Measurements from ENCODE around the gene CDCP1.

- TF ChIP-seq CTCF (IDR thresholded peaks at IDR 0.05; ENCODE audit: low read length), result no peak
- TF ChIP-seq EZH2 (IDR thresholded peaks at IDR 0.05; ENCODE audit: borderline replicate concordance, low read length), result no peak
These were observed 21.8 kb downstream of the CDCP1 start for GRCh38 chr3:45124352-45124751.
